Liver (tissue), 9 donors: ENCODE results near the gene BNC2. TPM values are rescaled to one million over a fixed set of nuclear protein-coding genes. Genes with fewer than 3 reads are reported as not detected.

Source experiments
- DNase-seq: peaks from one replicate; pipeline ENCODE4 v3.0.0-alpha.2; 2017; ENCODE audit warnings: low spot score
- H3K27ac ChIP-seq, 2 donors: one replicate each; pipeline ENCODE4 v1.7.0; 2013; ENCODE audit warnings: inconsistent platforms in 2 of 2, low read length in 2 of 2, control low read depth in 1 of 2, low read depth in 1 of 2, mild to moderate bottlenecking in 1 of 2
- H3K27me3 ChIP-seq, 4 donors: one replicate each; pipeline versions ENCODE4 v1.6.1 to v1.7.0; 2013; ENCODE audit warnings: low read length in 3 of 4, inconsistent platforms in 1 of 4, mild to moderate bottlenecking in 1 of 4, moderate library complexity in 1 of 4; ENCODE audit not compliant: control insufficient read depth in 4 of 4, insufficient read depth in 4 of 4
- H3K36me3 ChIP-seq, 4 donors: one replicate each; pipeline versions ENCODE4 v1.6.1 to v1.7.0; 2013; ENCODE audit warnings: low read length in 3 of 4, mild to moderate bottlenecking in 3 of 4, low read depth in 1 of 4, moderate library complexity in 1 of 4; ENCODE audit not compliant: control insufficient read depth in 4 of 4, insufficient read depth in 3 of 4
- H3K4me1 ChIP-seq, 4 donors: one replicate each; pipeline versions ENCODE4 v1.6.1 to v1.7.0; 2013; ENCODE audit warnings: low read length in 3 of 4, mild to moderate bottlenecking in 3 of 4, moderate library complexity in 1 of 4; ENCODE audit not compliant: control insufficient read depth in 4 of 4, insufficient read depth in 4 of 4
- H3K4me3 ChIP-seq, 3 donors: one replicate each; pipeline versions ENCODE4 v1.6.1 to v1.7.0; 2013; ENCODE audit warnings: low read length in 3 of 3, control low read depth in 1 of 3, low read depth in 1 of 3, mild to moderate bottlenecking in 1 of 3
- H3K9ac ChIP-seq, 2 donors: one replicate each; pipeline ENCODE4 v1.7.0; 2013; ENCODE audit warnings: low read length in 2 of 2, mild to moderate bottlenecking in 2 of 2, moderate library complexity in 2 of 2, control low read depth in 1 of 2, low read depth in 1 of 2
- H3K9me3 ChIP-seq, 4 donors: one replicate each; pipeline versions ENCODE4 v1.6.1 to v1.7.0; 2013; ENCODE audit warnings: low read length in 3 of 4; ENCODE audit not compliant: control insufficient read depth in 4 of 4
- ATF3 ChIP-seq: IDR thresholded peaks from 2 replicates; pipeline ENCODE4 v1.6.1; 2016; ENCODE audit warnings: antibody characterized with exemption
- CTCF ChIP-seq: fragments of 150-350 bp; IDR thresholded peaks from 2 replicates; pipeline ENCODE4 v1.5.1; 2017; ENCODE audit warnings: improper control_type of control experiment, low read depth, low read length; ENCODE audit not compliant: missing input control
- EGR1 ChIP-seq, 2 donors: IDR thresholded peaks; 2 replicates each; pipeline ENCODE4 v1.6.1; 2016 to 2018; ENCODE audit warnings: antibody characterized with exemption in 2 of 2, low read depth in 2 of 2
- GABPA ChIP-seq, 2 donors: IDR thresholded peaks in 1 of 2; conservative IDR thresholded peaks in 1 of 2; 2 replicates each; pipeline ENCODE4 v1.6.1; 2016; ENCODE audit warnings: antibody characterized with exemption in 2 of 2, mild to moderate bottlenecking in 1 of 2, moderate library complexity in 1 of 2
- HNF4A ChIP-seq, 2 donors: conservative IDR thresholded peaks; 2 replicates each; pipeline ENCODE4 v1.6.1; 2016; ENCODE audit warnings: antibody characterized with exemption in 2 of 2, mild to moderate bottlenecking in 2 of 2
- HNF4G ChIP-seq: IDR thresholded peaks from 2 replicates; pipeline ENCODE4 v1.6.1; 2016; ENCODE audit warnings: antibody characterized with exemption
- JUND ChIP-seq, 2 donors: IDR thresholded peaks; 2 replicates each; pipeline ENCODE4 v1.6.1; 2016; ENCODE audit warnings: antibody characterized with exemption in 2 of 2
- MAX ChIP-seq: IDR thresholded peaks from 2 replicates; pipeline ENCODE4 v1.6.1; 2016; ENCODE audit warnings: antibody characterized with exemption
- NR2F2 ChIP-seq: IDR thresholded peaks from 2 replicates; pipeline ENCODE4 v1.6.1; 2016; ENCODE audit warnings: antibody characterized with exemption
- RAD21 ChIP-seq, 2 donors: IDR thresholded peaks; 2 replicates each; pipeline ENCODE4 v1.6.1; 2016; ENCODE audit warnings: antibody characterized with exemption in 2 of 2, mild to moderate bottlenecking in 2 of 2
- REST ChIP-seq: IDR thresholded peaks from 2 replicates; pipeline ENCODE4 v1.6.1; 2016; ENCODE audit warnings: antibody characterized with exemption, mild to moderate bottlenecking
- SP1 ChIP-seq: IDR thresholded peaks from 2 replicates; pipeline ENCODE4 v1.6.1; 2018; ENCODE audit warnings: antibody characterized with exemption, mild to moderate bottlenecking
- TAF1 ChIP-seq: conservative IDR thresholded peaks from 2 replicates; pipeline ENCODE4 v1.6.1; 2016; ENCODE audit warnings: antibody characterized with exemption, mild to moderate bottlenecking
- ZBTB33 ChIP-seq: IDR thresholded peaks from 2 replicates; pipeline ENCODE4 v1.6.1; 2016; ENCODE audit warnings: antibody characterized with exemption
- WGBS: extraction: QIAGEN DNeasy Blood & Tissue Kit; methylation state at CpG from one replicate; pipeline ENCODE4 v1.1.7; 2013; 5-methylcytosine and 5-hydroxymethylcytosine counted together
- polyA plus RNA-seq, 2 donors: library from polyadenylated mRNA; stranded (reverse) in 1 of 2; unstranded in 1 of 2; fragments of 200-250 nt in 1 of 2; fragments of >200 nt in 1 of 2; fragmentation: Nextera tagmentation in 1 of 2; extraction: Ambion mirVana in 1 of 2; gene quantifications; one replicate each; pipeline versions ENCODE4 v1.2.1 to v1.2.3, GENCODE V29; 2013 to 2015
- total RNA-seq, 2 donors: library from RNA; depleted of rRNA; stranded (reverse); fragments of >200 nt; gene quantifications; one replicate each; pipeline ENCODE4 v1.2.3, GENCODE V29; 2014
- donor health status: healthy.
- donor health status: healthy.
- donor health status: healthy.
- donor health status: healthy.
- donor health status: healthy.

Gene BNC2
- total and polyA plus RNA-seq, 4 donors = 0.07 to 0.67 (median 0.08) TPM

GRCh38 chr9:16532272-16532671 lies 338.2 kb downstream of the BNC2 start:
- H3K9me3 ChIP-seq = no peaks in the 10 kb centered on the region
- no peaks in the 10 kb centered on the region for H3K36me3 ChIP-seq
- TF ChIP-seq HNF4A (conservative IDR thresholded peaks at IDR 0.05) = no peak
- TF ChIP-seq ATF3 = no peak
- no peak for TF ChIP-seq ZBTB33
- no peak for TF ChIP-seq EGR1 (IDR thresholded peaks at IDR 0.05; ENCODE audit: low read depth in 2 of 2)
- TF ChIP-seq SP1 = no peak
- TF ChIP-seq MAX = no peak
- TF ChIP-seq JUND (IDR thresholded peaks at IDR 0.05) = no peak
- TF ChIP-seq RAD21 (IDR thresholded peaks at IDR 0.05) = no peak
- no peak for TF ChIP-seq GABPA (IDR thresholded peaks at IDR 0.05 in 1 of 2, conservative IDR thresholded peaks at IDR 0.05 in 1 of 2)
- TF ChIP-seq HNF4G = no peak
- no peak overlapping the region for H3K4me3 ChIP-seq
- H3K9ac ChIP-seq = no peak overlapping the region
- no peak for DNase-seq
- H3K4me1 ChIP-seq = no peaks in the 10 kb centered on the region
- H3K27ac ChIP-seq = no peak overlapping the region
- no peaks in the 10 kb centered on the region for H3K27me3 ChIP-seq
- WGBS = 91% methylated on average over 3 of the region's 3 CpGs

- TF ChIP-seq CTCF (no peak), REST (no peak), TAF1 (no peak), HNF4G (no peak), GABPA (IDR thresholded peaks at IDR 0.05 in 1 of 2, conservative IDR thresholded peaks at IDR 0.05 in 1 of 2) (no peak), RAD21 (IDR thresholded peaks at IDR 0.05) (no peak), JUND (IDR thresholded peaks at IDR 0.05) (no peak), SP1 (no peak), MAX (no peak), NR2F2 (no peak)
- Histone ChIP-seq H3K9ac (no peak overlapping the region), H3K4me3 (no peak overlapping the region), H3K27ac (no peak overlapping the region), H3K4me1 (no peaks in the 10 kb centered on the region), H3K36me3 (no peaks in the 10 kb centered on the region), H3K27me3 (no peaks in the 10 kb centered on the region), H3K9me3 (no peaks in the 10 kb centered on the region)
- WGBS = 71% methylated on average over 13 of the region's 13 CpGs
- DNase-seq = no peak
Observed at GRCh38 chr9:16530669-16531642, 339.5 kb downstream of the BNC2 start.
